ENCODE measurements around the gene TRIM24.
"Not testable (repeated sequence)": the region's sequence is repeated elsewhere in the genome, so short reads cannot be mapped to it uniquely, and the experiment has no call there.

The TRIM24 gene

DNA sequence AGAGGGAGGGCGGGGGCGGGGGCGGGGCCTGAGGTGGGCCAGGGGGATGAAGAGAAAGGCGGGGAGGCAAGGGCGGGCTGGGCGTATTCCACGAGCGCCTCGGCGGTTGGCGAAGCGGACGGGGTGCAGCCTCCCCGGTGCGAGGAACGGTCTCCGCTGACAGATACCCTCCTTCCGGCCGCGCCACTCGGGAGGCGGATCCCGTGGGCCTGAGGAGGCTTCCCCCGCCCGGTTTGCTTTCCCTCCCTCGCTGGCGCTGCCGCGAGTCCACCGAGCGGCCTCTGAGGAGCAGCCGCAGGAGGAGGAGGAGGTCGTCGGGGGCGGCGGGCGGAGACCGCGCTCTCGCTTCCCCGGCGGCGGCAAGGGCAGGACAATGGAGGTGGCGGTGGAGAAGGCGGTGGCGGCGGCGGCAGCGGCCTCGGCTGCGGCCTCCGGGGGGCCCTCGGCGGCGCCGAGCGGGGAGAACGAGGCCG is at the start of gene TRIM24:
TRIM24 (plus strand) TSS at position 84 of the 473 bp plus-strand sequence; CDS start at position 374, 290 bp downstream.
- no peak for DNase-seq (ENCODE audit: low spot score)

GRCh38 chr7:138412077-138412476 is 48.0 kb upstream of the TRIM24 start:
- DNase-seq (ENCODE audit: low spot score), result not testable (repeated sequence)

DNA sequence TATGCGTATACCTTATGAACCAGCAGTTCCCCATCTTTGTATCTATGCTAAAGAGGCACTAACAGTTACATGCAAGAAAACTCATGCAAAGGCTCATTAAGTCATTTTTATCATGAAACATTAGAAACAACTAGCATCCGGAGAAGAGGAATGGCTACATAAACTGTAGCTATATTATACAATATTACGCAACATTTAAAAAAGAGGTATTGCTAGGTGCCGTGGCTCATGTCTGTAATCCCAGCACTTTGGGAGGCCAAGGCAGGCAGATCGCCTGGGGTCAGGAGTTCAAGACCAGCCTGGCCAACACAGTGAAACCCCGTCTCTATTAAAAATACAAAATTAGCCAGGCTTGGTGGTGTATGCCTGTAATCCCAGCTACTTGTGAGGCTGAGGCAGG is 47.1 kb upstream of the TRIM24 start:
- DNase-seq (ENCODE audit: low spot score), result not testable (repeated sequence)

DNA sequence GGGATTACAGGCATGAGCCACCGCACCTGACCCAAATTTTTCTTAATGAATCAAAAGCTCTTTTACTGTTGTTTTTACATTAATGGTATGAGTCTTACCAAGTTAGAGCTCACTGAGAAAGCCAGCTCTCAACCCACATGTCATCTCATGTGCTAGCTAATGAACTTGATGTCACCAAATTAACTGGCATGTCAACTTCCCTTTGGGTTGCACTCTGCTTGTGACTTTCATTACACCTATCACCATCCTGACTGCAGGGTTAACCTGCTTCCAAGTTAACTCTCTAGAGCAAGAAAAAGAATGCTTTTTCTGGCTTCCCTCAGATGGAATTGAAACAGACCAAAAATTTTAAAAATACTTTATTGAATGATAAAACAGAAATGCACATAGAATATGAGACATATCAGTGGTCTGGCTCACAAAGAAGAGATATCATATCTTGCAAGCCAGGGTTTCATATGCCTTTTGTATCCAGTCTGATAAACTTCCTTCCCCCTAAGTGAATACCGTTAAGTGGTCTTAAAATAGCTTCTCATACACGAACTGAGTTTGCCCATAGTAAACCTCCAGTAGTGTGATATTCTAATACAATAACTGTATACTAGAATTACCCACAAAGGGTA is 42.9 kb upstream of the TRIM24 start:
- DNase-seq (ENCODE audit: low spot score), result no peak

GRCh38 chr7:138417764-138418163 is 42.3 kb upstream of the TRIM24 start:
- DNase-seq (ENCODE audit: low spot score), result no peak

- DNase-seq (ENCODE audit: low spot score), result not testable (repeated sequence)
Measured at GRCh38 chr7:138418403-138418802, 41.7 kb upstream of the TRIM24 start.

DNA sequence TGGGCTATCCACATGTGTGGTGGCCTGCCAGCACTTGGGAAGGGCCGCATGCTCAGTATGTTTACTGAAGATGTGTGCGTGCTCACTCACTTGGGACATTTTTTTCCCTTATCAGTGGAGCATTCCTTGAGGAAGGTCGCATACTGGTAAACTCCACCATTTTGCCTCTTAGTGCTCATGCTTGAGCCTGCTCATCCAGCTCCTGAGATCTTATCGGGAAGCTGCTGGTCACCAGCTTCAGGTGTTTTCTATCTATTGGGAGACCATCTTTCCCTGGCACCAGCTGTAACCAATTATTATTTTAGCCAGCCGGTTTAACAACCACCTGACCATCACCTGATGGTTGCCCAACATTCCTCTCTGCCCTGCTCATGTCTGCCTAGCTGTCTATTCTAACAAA is 35.0 kb upstream of the TRIM24 start:
- DNase-seq (ENCODE audit: low spot score), result no peak

- DNase-seq (ENCODE audit: low spot score), result no peak
Measured at GRCh38 chr7:138429577-138430250, 30.3 kb upstream of the TRIM24 start.

- no peak for DNase-seq (ENCODE audit: low spot score)
Measured at GRCh38 chr7:138431517-138431916, 28.5 kb upstream of the TRIM24 start.

- DNase-seq (ENCODE audit: low spot score), result no peak
Measured at GRCh38 chr7:138433583-138434443, 26.2 kb upstream of the TRIM24 start.

DNA sequence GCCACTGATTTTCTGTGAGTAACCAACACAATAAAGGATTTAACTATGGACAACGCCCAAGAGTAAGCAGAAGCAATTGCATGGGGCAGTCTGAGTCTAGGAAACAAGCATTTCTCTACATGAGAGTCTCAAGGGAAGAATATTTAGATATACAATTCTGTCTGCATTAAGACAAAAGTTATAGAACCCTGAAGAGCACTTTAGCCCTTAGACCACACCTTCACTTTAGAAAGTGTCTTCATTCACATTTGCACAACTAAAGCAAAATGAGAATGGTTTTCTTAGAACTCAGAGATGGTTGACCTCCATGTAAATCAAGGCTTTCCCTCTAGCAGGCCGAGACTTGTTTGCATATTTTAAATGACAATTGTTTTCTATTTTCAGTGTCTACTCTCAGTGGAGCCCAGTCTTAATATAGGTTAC is 25.5 kb upstream of the TRIM24 start:
- no peak for DNase-seq (ENCODE audit: low spot score)

GRCh38 chr7:138435231-138435919 is 24.7 kb upstream of the TRIM24 start:
- no peak for DNase-seq (ENCODE audit: low spot score)

GRCh38 chr7:138436388-138436787 is 23.7 kb upstream of the TRIM24 start:
- DNase-seq (ENCODE audit: low spot score), result no peak

DNA sequence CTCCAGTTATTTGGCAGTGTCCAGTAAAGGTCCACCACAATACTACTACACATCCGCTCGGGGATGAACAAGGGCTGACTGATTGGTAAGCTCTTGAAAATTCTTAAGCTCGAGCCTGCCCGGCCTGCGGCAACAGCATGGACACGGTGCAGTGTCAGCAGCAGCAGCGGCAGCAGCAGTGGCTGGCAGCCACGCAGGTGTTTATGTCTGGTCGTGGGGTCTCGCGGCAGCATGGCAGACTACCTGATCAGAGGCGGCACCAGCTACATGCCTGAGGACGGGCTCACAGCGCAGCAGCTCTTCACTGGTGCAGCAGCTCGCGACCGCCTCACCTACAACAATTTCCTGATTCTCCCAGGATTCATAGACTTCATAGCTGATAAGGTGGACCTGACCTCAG is 19.6 kb upstream of the TRIM24 start:
- no peak for DNase-seq (ENCODE audit: low spot score)

DNA sequence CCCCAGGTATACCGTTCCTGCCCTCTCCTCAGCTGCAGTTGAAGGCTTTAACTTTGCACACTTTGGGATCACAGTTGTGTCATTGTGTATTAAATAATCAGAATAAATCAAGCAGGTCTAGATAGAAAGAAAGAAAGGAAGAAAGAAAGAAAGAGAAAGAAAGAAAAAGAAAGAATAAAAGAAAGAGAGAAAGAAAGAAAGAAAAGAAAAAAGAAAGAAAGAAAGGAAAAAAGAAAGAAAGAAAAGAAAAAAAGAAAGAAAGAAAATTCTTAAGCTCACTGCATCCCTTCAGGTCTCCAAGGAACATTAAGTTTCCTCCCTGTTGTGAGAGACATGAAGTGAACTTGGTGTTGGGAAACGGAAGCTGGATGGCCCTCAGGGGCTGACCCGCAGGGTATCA is 17.2 kb upstream of the TRIM24 start:
- no peak for DNase-seq (ENCODE audit: low spot score)

DNA sequence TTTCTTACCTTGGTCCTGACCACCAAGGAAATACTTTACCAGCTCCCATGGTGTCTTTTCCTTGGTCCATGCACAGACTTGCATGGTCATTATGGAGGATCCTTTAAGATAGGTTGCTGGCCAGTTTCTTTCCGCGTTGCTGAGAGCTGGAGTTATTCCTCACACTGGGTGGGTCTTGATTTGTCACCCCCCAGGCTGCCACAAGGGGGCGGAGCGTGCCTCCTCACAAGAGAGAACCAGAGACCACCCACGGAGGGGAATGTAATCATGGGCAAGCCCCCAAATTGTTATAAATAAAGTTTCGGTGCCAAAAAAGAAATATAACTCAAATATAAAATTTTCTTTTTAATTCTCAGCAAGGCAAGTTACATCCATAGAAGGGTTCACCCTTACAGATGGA is 10.5 kb upstream of the TRIM24 start:
- no peak for DNase-seq (ENCODE audit: low spot score)

GRCh38 chr7:138455609-138456008 is 4.5 kb upstream of the TRIM24 start:
- DNase-seq (ENCODE audit: low spot score), result no peak

DNA sequence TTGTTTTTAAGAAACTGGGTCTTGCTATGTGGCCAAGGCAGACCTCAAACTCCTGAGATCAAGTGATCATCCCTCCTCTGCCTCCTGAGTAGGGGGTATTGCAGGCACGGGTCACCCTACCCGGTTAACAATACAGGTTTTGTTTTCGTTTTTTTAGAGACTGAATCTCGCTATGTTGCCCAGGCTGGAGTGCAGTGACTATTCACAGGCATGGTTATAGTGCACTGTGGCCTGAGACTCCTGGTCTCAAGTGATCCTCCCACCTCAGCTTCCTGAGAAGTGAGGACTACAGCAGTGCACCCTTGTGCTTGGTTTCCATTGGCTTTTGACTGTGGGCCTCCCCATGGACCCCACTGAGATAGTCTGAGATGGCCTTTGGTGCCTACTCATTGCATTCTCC is 3.8 kb upstream of the TRIM24 start:
- no peak for DNase-seq (ENCODE audit: low spot score)

DNA sequence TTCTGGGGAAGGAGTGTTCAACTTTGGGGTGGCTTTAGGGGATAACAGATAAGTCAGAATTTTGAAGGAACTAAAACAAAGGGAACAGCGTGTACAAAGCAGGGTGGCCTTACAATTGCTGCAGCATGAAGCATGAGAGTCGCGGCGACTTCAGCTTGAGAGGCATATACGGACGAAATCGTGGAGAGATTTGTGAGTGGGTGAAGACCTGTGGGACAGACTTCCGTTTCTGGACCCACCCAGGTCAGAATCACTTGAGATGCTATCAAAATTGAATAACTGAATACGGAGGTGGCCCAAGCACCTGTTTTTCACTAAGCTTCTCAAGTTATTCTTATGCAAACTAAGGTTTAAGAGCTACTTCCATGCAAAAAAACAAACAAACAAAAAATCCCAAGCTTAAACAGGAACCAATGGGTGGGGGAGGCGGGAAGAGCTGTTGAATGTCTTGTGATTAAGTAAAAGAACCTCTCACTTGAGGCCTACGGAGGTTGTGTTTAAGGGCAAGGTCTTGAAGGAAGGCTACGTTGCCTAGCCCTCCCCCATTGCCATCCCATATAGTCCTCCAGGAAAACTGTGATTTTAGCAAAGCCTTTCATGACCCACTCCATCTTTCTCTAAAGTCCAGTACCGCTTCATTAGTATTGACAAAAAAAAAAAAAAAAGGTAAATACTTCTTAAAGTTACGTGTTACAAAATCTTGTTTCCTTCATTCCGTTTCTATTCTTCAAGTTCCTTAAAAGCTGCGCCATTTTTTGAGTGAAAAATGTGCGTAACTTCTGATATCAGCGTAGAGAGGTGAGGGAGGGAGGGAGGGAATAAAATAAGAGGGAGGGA is 1.3 kb upstream of the TRIM24 start:
- no peak for DNase-seq (ENCODE audit: low spot score)

DNA sequence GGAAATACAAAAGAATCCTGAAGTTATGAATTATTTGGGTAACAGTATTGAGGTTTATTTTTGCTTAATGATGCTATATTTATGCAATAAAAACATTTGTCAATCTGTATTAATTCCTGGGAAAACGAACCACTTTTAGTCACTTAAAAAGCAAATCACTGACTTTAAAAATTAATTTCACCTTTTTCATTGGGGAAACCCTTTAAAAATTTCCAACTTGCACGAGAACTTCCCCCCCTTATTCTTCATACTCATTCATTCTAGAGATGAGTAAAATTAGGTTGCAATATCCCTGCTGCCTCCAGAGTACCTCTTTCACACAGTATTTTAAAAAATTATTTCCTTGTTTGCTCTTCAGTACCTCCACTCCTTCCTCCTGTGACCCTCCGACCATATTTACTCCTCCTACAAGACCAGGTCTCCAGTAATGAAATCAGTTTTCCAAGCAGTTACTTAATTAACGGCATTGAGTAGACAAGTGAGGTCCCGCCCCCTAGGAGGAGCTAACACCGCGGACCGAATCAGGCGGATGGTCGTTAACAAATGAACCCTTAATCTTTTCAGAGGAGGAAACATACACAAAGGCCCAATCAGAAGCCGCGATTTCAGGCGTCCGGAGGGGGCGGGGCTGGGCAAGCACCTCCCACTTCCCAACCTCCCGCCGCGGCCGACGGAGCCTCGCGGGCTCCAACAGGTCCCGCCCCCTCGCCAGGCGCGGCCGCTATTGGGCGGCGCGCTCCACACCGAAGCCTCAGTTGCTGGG is 465 bp upstream of the TRIM24 start:
- DNase-seq (ENCODE audit: low spot score), result peak; percentile 98
